SK-N-MC (cell line): ENCODE data around the gene ARHGAP26.

ENCODE experiments used
- EZH2 ChIP-seq: fragments of 200-600 bp; sonication (generic); IDR thresholded peaks from one replicate; pipeline ENCODE4 v1.6.1; 2017; ENCODE audit warnings: antibody characterized with exemption
- FOXP2 ChIP-seq: optimal IDR thresholded peaks from 2 replicates; pipeline ENCODE3; 2011; ENCODE audit warnings: mild to moderate bottlenecking, moderate library complexity; ENCODE audit not compliant: insufficient read depth; ENCODE audit errors: extremely low read length, control extremely low read depth
- POLR2AphosphoS5 ChIP-seq: IDR thresholded peaks from 2 replicates; pipeline ENCODE4 v1.6.1; 2012; ENCODE audit warnings: mild to moderate bottlenecking, low read depth, low read length, borderline replicate concordance

- no peak for TF ChIP-seq POLR2AphosphoS5
- TF ChIP-seq EZH2: no peak
- TF ChIP-seq FOXP2: no peak
Measured at GRCh38 chr5:142819292-142819691, 49.1 kb downstream of the ARHGAP26 start.
